Measurements from ENCODE around the gene OTUD4.

The OTUD4 gene

GRCh38 chr4:145183581-145183980 is 3.2 kb upstream of the OTUD4 start:
- no peaks in the 10 kb centered on the region for H3K4me1 ChIP-seq (ENCODE audit: control insufficient read depth, insufficient read depth, low read length)
- H3K27ac ChIP-seq (ENCODE audit: extremely low read depth, low read depth, low read length), result no peak overlapping the region
- no peaks in the 10 kb centered on the region for H3K36me3 ChIP-seq (ENCODE audit: control insufficient read depth in 2 of 2, insufficient read depth in 1 of 2, low read length in 2 of 2)
- no peak overlapping the region for H3K4me3 ChIP-seq (ENCODE audit: low read depth, low read length)
- CTCF ChIA-PET, result interaction anchor here (0.6 kb wide), 1 partner anchor 372 kb away, joined by 3 read pairs; no protein-coding TSS in a partner anchor
- POLR2A ChIA-PET, result no interaction called here
- no peaks in the 10 kb centered on the region for H3K9me3 ChIP-seq (ENCODE audit: control insufficient read depth, insufficient read depth, low read depth, low read length)
- no peak for TF ChIP-seq ZNF239 (tag by site-specific recombination; IDR thresholded peaks at IDR 0.05)
- TF ChIP-seq ZFHX2 (tag by site-specific recombination; conservative IDR thresholded peaks at IDR 0.05), result no peak
- TF ChIP-seq HOXA7 (CRISPR knock-in tag; IDR thresholded peaks at IDR 0.05; ENCODE audit: borderline replicate concordance), result no peak
- no peak for TF ChIP-seq ZNF488 (tag by site-specific recombination; IDR thresholded peaks at IDR 0.05)
- TF ChIP-seq ZNF521 (tag by site-specific recombination; IDR thresholded peaks at IDR 0.05), result no peak
- TF ChIP-seq ZSCAN16 (tag by site-specific recombination; IDR thresholded peaks at IDR 0.05), result no peak
- TF ChIP-seq, protein P1, sequence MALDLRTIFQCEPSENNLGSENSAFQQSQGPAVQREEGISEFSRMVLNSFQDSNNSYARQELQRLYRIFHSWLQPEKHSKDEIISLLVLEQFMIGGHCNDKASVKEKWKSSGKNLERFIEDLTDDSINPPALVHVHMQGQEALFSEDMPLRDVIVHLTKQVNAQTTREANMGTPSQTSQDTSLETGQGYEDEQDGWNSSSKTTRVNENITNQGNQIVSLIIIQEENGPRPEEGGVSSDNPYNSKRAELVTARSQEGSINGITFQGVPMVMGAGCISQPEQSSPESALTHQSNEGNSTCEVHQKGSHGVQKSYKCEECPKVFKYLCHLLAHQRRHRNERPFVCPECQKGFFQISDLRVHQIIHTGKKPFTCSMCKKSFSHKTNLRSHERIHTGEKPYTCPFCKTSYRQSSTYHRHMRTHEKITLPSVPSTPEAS (tag by site-specific recombination; IDR thresholded peaks at IDR 0.05), result no peak
- TF ChIP-seq ZNF214 (tag by site-specific recombination; IDR thresholded peaks at IDR 0.05; ENCODE audit: borderline replicate concordance), result no peak
- no peak for TF ChIP-seq REST (tag by site-specific recombination; IDR thresholded peaks at IDR 0.05)
- TF ChIP-seq, protein P2, sequence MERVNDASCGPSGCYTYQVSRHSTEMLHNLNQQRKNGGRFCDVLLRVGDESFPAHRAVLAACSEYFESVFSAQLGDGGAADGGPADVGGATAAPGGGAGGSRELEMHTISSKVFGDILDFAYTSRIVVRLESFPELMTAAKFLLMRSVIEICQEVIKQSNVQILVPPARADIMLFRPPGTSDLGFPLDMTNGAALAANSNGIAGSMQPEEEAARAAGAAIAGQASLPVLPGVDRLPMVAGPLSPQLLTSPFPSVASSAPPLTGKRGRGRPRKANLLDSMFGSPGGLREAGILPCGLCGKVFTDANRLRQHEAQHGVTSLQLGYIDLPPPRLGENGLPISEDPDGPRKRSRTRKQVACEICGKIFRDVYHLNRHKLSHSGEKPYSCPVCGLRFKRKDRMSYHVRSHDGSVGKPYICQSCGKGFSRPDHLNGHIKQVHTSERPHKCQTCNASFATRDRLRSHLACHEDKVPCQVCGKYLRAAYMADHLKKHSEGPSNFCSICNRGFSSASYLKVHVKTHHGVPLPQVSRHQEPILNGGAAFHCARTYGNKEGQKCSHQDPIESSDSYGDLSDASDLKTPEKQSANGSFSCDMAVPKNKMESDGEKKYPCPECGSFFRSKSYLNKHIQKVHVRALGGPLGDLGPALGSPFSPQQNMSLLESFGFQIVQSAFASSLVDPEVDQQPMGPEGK (tag by site-specific recombination; IDR thresholded peaks at IDR 0.05), result no peak
- no peak for TF ChIP-seq ZNF610 (tag by site-specific recombination; IDR thresholded peaks at IDR 0.05; ENCODE audit: borderline replicate concordance)
- TF ChIP-seq ZNF510 (tag by site-specific recombination; IDR thresholded peaks at IDR 0.05; ENCODE audit: insufficient replicate concordance), result no peak
- no peak for TF ChIP-seq ZNF747 (tag by site-specific recombination; IDR thresholded peaks at IDR 0.05)
- TF ChIP-seq ZNF324 (tag by site-specific recombination; IDR thresholded peaks at IDR 0.05), result no peak

DNA sequence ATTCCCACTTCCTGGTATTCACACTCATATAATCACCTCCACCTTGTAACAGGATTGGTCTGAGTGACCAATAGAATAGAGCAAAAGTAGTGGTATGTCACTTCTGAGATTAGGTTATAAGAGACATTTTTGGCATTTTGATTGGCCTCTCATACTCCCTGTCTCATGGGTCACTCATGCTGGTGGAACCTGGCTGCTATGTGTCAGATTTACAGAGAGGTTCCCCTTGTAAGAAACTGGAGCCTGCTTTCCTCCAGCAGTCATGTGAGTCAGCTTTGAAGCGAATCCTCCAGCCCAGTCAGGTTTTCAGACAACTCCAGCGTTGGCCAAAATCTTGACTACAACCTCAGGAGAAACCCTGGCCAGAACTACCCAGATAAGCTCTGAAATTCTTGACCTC is 2.6 kb upstream of the OTUD4 start:
- H3K4me3 ChIP-seq (ENCODE audit: low read depth, low read length), result no peak overlapping the region
- POLR2A ChIA-PET, result no interaction called here
- TF ChIP-seq ELK4 (IDR thresholded peaks at IDR 0.05; ENCODE audit: borderline replicate concordance, low read depth, low read length), result no peak
- TF ChIP-seq, protein P3, sequence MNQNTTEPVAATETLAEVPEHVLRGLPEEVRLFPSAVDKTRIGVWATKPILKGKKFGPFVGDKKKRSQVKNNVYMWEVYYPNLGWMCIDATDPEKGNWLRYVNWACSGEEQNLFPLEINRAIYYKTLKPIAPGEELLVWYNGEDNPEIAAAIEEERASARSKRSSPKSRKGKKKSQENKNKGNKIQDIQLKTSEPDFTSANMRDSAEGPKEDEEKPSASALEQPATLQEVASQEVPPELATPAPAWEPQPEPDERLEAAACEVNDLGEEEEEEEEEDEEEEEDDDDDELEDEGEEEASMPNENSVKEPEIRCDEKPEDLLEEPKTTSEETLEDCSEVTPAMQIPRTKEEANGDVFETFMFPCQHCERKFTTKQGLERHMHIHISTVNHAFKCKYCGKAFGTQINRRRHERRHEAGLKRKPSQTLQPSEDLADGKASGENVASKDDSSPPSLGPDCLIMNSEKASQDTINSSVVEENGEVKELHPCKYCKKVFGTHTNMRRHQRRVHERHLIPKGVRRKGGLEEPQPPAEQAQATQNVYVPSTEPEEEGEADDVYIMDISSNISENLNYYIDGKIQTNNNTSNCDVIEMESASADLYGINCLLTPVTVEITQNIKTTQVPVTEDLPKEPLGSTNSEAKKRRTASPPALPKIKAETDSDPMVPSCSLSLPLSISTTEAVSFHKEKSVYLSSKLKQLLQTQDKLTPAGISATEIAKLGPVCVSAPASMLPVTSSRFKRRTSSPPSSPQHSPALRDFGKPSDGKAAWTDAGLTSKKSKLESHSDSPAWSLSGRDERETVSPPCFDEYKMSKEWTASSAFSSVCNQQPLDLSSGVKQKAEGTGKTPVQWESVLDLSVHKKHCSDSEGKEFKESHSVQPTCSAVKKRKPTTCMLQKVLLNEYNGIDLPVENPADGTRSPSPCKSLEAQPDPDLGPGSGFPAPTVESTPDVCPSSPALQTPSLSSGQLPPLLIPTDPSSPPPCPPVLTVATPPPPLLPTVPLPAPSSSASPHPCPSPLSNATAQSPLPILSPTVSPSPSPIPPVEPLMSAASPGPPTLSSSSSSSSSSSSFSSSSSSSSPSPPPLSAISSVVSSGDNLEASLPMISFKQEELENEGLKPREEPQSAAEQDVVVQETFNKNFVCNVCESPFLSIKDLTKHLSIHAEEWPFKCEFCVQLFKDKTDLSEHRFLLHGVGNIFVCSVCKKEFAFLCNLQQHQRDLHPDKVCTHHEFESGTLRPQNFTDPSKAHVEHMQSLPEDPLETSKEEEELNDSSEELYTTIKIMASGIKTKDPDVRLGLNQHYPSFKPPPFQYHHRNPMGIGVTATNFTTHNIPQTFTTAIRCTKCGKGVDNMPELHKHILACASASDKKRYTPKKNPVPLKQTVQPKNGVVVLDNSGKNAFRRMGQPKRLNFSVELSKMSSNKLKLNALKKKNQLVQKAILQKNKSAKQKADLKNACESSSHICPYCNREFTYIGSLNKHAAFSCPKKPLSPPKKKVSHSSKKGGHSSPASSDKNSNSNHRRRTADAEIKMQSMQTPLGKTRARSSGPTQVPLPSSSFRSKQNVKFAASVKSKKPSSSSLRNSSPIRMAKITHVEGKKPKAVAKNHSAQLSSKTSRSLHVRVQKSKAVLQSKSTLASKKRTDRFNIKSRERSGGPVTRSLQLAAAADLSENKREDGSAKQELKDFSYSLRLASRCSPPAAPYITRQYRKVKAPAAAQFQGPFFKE (tag by site-specific recombination; IDR thresholded peaks at IDR 0.05; ENCODE audit: borderline replicate concordance), result no peak
- TF ChIP-seq, protein P4, sequence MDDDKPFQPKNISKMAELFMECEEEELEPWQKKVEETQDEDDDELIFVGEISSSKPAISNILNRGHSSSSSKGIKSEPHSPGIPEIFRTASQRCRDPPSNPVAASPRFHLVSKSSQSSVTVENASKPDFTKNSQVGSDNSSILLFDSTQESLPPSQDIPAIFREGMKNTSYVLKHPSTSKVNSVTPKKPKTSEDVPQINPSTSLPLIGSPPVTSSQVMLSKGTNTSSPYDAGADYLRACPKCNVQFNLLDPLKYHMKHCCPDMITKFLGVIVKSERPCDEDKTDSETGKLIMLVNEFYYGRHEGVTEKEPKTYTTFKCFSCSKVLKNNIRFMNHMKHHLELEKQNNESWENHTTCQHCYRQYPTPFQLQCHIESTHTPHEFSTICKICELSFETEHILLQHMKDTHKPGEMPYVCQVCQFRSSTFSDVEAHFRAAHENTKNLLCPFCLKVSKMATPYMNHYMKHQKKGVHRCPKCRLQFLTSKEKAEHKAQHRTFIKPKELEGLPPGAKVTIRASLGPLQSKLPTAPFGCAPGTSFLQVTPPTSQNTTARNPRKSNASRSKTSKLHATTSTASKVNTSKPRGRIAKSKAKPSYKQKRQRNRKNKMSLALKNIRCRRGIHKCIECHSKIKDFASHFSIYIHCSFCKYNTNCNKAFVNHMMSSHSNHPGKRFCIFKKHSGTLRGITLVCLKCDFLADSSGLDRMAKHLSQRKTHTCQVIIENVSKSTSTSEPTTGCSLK (tag by site-specific recombination; IDR thresholded peaks at IDR 0.05), result no peak
- TF ChIP-seq ZNF837 (tag by site-specific recombination; IDR thresholded peaks at IDR 0.05), result no peak

More for the DNA sequence above, 2.6 kb upstream of the OTUD4 start:
- CTCF ChIA-PET, result no interaction called here
- H3K4me1 ChIP-seq (ENCODE audit: control insufficient read depth, insufficient read depth, low read length), result no peaks in the 10 kb centered on the region
- no peak overlapping the region for H3K27ac ChIP-seq (ENCODE audit: extremely low read depth, low read depth, low read length)
- no peaks in the 10 kb centered on the region for H3K9me3 ChIP-seq (ENCODE audit: control insufficient read depth, insufficient read depth, low read depth, low read length)
- no peaks in the 10 kb centered on the region for H3K36me3 ChIP-seq (ENCODE audit: control insufficient read depth in 2 of 2, insufficient read depth in 1 of 2, low read length in 2 of 2)
